Measurements from ENCODE around the gene LY9.

GRCh38 chr1:160768295-160768657, 27.7 kb upstream of the LY9 start:
- TF ChIP-seq CTCF (IDR thresholded peaks at IDR 0.05) (no peak), POLR2A (IDR thresholded peaks at IDR 0.05) (no peak)

Measured in lower leg skin (tissue), 3 donors.